Small intestine (tissue), 7 donors: ENCODE data around the gene RBMS1. TPM values are rescaled to one million over a fixed set of nuclear protein-coding genes. Genes with fewer than 3 reads are reported as not detected.

Experiments used
- DNase-seq, 2 donors: peaks; one replicate each; pipeline versions ENCODE4 v3.0.0 to v3.0.0-alpha.2; 2013
- FAIRE-seq: peaks from 2 replicates; lab custom pipeline; 2012; peaks lifted over from hg19 to GRCh38; lab: Jason Lieb, UNC
- H3K27ac ChIP-seq, 3 donors: one replicate each; pipeline ENCODE4 v1.5.1; 2013; ENCODE audit warnings: low read length in 2 of 3, mild to moderate bottlenecking in 2 of 3, control low read depth in 1 of 3, inconsistent platforms in 1 of 3, low read depth in 1 of 3, moderate library complexity in 1 of 3
- H3K27me3 ChIP-seq, 3 donors: one replicate each; pipeline ENCODE4 v1.6.1; 2013; ENCODE audit warnings: low read length in 3 of 3, inconsistent platforms in 1 of 3; ENCODE audit not compliant: control insufficient read depth in 3 of 3, insufficient read depth in 3 of 3
- H3K36me3 ChIP-seq, 3 donors: one replicate each; pipeline ENCODE4 v1.6.1; 2013; ENCODE audit warnings: low read length in 3 of 3, inconsistent platforms in 1 of 3, low read depth in 1 of 3, mild to moderate bottlenecking in 1 of 3, moderate library complexity in 1 of 3; ENCODE audit not compliant: control insufficient read depth in 3 of 3, insufficient read depth in 2 of 3
- H3K4me1 ChIP-seq, 3 donors: one replicate each; pipeline ENCODE4 v1.6.1; 2013; ENCODE audit warnings: low read length in 2 of 3, inconsistent platforms in 1 of 3, low read depth in 1 of 3, mild to moderate bottlenecking in 1 of 3, moderate library complexity in 1 of 3; ENCODE audit not compliant: control insufficient read depth in 3 of 3, insufficient read depth in 2 of 3
- H3K4me3 ChIP-seq, 3 donors: one replicate each; pipeline ENCODE4 v1.5.1; 2013; ENCODE audit warnings: low read length in 3 of 3, control low read depth in 1 of 3, inconsistent platforms in 1 of 3, low read depth in 1 of 3, mild to moderate bottlenecking in 1 of 3, moderate library complexity in 1 of 3
- H3K9me3 ChIP-seq, 2 donors: one replicate each; pipeline ENCODE4 v1.6.1; 2013; ENCODE audit warnings: low read depth in 1 of 2, low read length in 1 of 2; ENCODE audit not compliant: control insufficient read depth in 2 of 2, insufficient read depth in 1 of 2
- WGBS, 3 donors: extraction: QIAGEN DNeasy Blood & Tissue Kit; methylation state at CpG; one replicate each; pipeline ENCODE4 v1.1.7; 2013; 5-methylcytosine and 5-hydroxymethylcytosine counted together
- polyA plus RNA-seq, 4 donors: library from polyadenylated mRNA; stranded (reverse) in 3 of 4; unstranded in 1 of 4; fragments of 200-250 nt in 3 of 4; fragments of 120-200 nt in 1 of 4; gene quantifications; one replicate each; pipeline versions ENCODE4 v1.2.1 to v1.2.3, GENCODE V29; 2013
- donor health status: healthy with polysubstance abuse.
- donor health status: control.
- donor health status: control.
- donor health status: Bipolar disorder and iron deficiency.
- donor health status: healthy.

RBMS1 gene
- polyA plus RNA-seq, 4 donors: 2.0 to 21.4 (median 10.1) TPM

DNA sequence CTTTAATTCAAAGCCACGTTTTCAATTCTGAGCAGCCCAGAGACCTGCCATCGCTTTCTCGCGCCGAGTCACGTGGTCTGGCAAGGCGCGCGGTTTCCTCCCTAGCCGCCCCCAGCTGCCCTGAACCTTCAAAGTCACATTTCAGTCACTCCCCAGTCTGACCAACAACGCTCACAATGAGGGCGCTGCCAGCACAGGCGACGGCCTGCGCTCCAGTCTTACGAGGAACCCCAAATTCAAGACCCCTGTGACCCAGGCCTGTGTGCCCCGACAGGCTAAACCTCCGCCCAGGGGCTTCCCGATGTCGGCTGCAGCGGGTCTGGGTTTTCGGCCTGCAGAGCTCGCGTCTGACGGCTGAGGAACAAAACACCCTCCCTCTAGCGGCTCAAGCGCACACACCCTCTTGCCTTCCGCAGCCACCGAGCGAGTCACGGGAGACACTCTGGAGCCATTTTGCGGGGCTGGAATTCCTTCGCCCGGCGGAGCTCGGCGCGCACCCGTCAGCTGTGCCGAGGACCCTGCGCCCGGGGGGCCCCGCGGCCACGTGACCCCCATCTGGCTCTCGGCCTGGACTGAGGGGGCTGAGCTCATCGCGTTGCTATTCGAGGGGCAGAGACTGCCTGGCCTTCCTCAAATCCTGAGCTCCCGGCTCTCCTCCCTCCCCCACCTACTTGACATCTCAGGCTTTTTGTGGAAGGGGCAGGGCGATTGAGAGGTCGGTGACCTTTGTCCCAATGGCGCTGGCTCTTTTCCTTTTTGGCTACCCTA is 223.6 kb downstream of the RBMS1 start:
- H3K4me3 ChIP-seq: peak overlapping the region; percentile 24 to 63 (median 56)
- WGBS, 3 donors: 1 to 2% (median 2%) methylated on average over 43 to 53 of the region's 53 CpGs
- FAIRE-seq (no peak), DNase-seq (peak; percentile 74 to 94)
- H3K27me3 ChIP-seq: no peaks in the 10 kb centered on the region
- H3K27ac ChIP-seq: peak overlapping the region; percentile 92 to 96 (median 96)
- H3K9me3 ChIP-seq: no peaks in the 10 kb centered on the region
- H3K4me1 ChIP-seq: peaks cover 0 to 22% (median 6%) of the 10 kb centered on the region in 3 donors
- H3K36me3 ChIP-seq: no peaks in the 10 kb centered on the region

DNA sequence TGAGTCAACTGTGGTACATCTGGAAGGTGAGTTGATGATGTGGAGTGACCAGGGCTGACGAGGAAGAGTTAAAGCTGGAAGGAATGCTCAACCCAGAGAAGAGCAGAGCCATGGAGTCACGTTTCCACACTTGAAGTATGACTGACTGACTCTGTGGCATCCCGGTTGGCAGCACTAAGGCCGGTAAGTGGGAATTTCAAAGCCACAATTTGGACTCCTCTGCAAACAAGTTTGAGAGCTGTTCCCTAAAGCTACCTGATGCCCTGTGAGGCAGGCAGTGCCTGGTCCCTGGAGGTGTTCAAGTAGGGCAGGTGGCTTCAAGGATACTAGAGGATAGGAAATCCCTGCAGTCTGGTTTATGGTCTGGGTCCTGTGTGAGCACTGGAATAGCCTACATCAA is 224.2 kb downstream of the RBMS1 start:
- FAIRE-seq: no peak
- H3K9me3 ChIP-seq: no peaks in the 10 kb centered on the region
- no peaks in the 10 kb centered on the region for H3K36me3 ChIP-seq
- peak overlapping the region; percentile 92 to 96 (median 96) for H3K27ac ChIP-seq
- H3K4me1 ChIP-seq: peaks cover 0 to 22% (median 6%) of the 10 kb centered on the region in 3 donors
- WGBS, 3 donors: 58 to 72% (median 63%) methylated on average over 4 of the region's 4 CpGs
- H3K27me3 ChIP-seq: no peaks in the 10 kb centered on the region
- DNase-seq: no peak
- peak overlapping the region; percentile 24 to 63 (median 56) for H3K4me3 ChIP-seq

DNA sequence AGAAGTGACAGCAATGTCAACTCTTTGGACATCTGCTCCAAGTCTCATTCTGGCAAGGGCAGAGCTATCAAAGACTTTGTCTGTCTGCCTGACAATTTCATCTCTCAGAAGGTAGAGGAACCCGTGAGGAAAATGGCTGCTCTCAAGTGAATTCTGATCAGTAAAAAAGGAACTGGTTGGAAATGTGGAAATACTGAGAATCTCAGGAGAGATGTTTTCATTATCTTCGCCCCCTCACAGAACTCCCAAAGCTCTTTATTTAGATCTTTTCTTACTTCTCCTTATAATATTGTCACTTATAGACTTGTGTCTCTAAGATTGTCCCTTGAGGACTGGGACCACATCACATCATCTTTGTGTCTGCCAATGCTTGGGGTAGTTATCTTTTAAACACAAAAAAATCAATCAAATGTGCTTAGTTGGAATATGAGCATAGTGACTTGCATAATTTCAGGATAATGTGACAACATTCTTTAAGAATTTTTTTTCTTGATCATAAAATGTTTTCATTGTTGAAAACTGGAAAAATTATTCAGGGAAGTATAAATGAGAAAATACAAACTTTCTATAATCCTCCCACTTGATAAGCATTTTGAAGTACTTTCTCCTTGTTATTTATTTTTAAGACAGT is 225.3 kb downstream of the RBMS1 start:
- H3K9me3 ChIP-seq: no peaks in the 10 kb centered on the region
- H3K27me3 ChIP-seq: no peaks in the 10 kb centered on the region
- no peaks in the 10 kb centered on the region for H3K36me3 ChIP-seq
- DNase-seq (no peak), FAIRE-seq (no peak)
- no peak overlapping the region for H3K4me3 ChIP-seq
- H3K4me1 ChIP-seq: peaks cover 0 to 22% (median 6%) of the 10 kb centered on the region in 3 donors
- 87 to 92% (median 89%) methylated on average over 2 of the region's 2 CpGs for WGBS, 3 donors
- no peak overlapping the region for H3K27ac ChIP-seq

DNA sequence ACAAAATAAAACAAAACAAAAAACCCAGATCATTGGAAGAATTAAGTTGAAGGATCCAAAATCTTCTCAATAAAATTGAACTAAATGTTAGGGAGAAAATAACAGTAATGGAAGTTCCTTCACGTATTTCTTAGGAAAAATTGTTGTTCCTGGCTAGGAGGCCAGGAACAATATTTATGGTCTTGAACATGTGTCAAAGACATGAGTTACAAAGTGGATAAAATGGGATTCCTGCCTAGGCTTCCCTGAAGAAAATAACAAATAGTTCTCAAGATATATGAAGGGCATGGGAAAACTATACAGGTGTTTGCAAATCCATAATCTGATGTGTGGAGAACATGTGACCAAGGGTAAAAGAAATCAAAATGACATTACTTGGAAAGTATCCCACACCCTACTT is 225.9 kb downstream of the RBMS1 start:
- no peaks in the 10 kb centered on the region for H3K36me3 ChIP-seq
- FAIRE-seq (no peak), DNase-seq (no peak)
- no peaks in the 10 kb centered on the region for H3K27me3 ChIP-seq
- peaks cover 0 to 22% (median 6%) of the 10 kb centered on the region in 3 donors for H3K4me1 ChIP-seq
- 79 to 90% (median 89%) methylated on average over 1 of the region's 1 CpG for WGBS, 3 donors
- no peak overlapping the region for H3K4me3 ChIP-seq
- no peak overlapping the region for H3K27ac ChIP-seq
- H3K9me3 ChIP-seq: no peaks in the 10 kb centered on the region

DNA sequence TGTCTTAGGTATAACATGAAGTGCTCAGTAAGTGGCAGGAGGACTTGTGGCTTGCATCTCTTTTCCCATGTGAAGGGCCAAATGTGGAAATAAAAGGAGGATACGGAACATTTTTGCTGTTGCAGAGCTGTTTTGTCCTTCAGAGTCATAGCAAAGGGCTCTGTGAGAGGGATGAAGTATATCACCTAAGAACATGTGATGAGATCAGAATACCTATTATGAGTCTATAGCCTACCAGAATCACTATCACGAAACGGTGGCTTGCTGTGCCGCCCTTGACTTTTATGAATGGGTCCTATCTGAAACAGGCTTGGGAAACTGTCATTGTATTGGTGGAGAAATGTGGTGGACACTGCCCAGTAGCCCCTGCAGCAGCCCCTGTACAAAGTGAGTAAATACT is 226.6 kb downstream of the RBMS1 start:
- FAIRE-seq (no peak), DNase-seq (no peak)
- peaks cover 0 to 22% (median 6%) of the 10 kb centered on the region in 3 donors for H3K4me1 ChIP-seq
- no peak overlapping the region for H3K4me3 ChIP-seq
- H3K9me3 ChIP-seq: no peaks in the 10 kb centered on the region
- no peak overlapping the region for H3K27ac ChIP-seq
- 92 to 95% (median 94%) methylated on average over 4 of the region's 4 CpGs for WGBS, 3 donors
- no peaks in the 10 kb centered on the region for H3K27me3 ChIP-seq
- no peaks in the 10 kb centered on the region for H3K36me3 ChIP-seq

DNA sequence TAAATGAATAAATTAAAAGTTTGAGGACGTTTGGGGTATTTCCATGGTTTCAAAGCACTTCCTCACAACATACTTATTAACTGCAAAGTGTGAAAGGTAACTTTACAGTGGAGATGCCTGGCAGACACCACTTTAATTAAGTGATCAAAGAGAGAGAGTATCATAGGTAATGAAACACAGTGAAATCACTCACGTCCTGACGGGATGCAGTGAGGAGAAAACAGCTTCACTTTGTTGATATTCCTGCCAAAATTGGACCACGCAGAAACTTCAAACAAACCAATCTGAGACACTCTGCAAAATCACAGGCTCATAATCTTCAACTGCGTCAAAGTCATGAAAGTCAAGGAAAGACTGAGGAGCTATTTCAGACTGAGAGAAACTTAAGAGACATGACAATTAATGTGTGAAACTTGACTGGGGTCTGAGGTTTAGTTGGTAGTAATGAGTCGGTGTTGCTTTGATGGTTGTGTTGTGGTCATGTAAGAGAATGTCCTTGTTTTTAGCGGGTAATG is 227.5 kb downstream of the RBMS1 start:
- DNase-seq (no peak), FAIRE-seq (no peak)
- Histone ChIP-seq H3K27me3 (no peaks in the 10 kb centered on the region), H3K4me1 (peaks cover 0 to 15% (median 6%) of the 10 kb centered on the region in 3 donors), H3K36me3 (no peaks in the 10 kb centered on the region), H3K27ac (no peak overlapping the region), H3K9me3 (no peaks in the 10 kb centered on the region), H3K4me3 (no peak overlapping the region)
- 63 to 84% (median 67%) methylated on average over 7 of the region's 7 CpGs for WGBS, 3 donors

DNA sequence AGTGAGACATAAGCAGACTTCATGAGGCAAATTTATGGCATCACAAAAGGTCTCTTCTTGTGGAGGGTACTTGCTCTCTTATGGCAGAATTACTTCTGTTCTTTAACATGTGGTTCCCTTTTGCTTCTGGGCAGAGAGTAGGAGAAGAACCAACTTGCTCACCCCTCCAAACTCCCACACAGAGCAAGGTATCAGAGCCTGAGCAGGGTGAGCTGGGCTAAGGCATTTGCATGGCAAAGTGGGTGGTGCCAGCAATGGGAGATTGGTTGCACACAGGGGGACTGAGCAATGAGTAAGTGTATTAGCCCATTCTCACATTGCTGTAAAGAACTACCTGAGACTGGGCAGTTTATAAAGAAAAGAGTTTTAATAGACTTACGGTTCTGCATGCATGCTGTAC is 229.3 kb downstream of the RBMS1 start:
- no peaks in the 10 kb centered on the region for H3K9me3 ChIP-seq
- peaks cover 0 to 3% (median 3%) of the 10 kb centered on the region in 3 donors for H3K4me1 ChIP-seq
- H3K4me3 ChIP-seq: no peak overlapping the region
- DNase-seq (no peak), FAIRE-seq (no peak)
- H3K36me3 ChIP-seq: no peaks in the 10 kb centered on the region
- no peaks in the 10 kb centered on the region for H3K27me3 ChIP-seq
- 97 to 100% (median 100%) methylated on average over 1 of the region's 1 CpG for WGBS, 3 donors
- H3K27ac ChIP-seq: no peak overlapping the region

DNA sequence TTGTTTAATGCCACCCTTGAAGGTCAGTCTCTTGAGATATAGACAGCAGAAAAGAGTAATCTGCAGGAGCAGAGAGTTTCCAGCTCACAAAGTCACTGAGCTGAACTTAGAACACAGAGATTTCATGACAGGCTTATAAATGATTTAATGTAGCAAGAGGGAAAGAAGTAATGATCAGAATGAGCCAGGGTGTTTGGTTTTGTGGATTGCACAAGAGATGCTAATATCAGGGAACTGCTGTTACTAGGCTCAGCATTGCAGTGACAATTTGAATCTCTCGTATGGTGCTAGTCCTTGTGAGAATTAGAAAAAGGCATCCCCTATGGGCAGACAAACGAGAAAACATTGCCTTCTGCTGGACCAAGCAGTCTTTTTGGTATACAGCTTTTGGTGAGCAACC is 231.9 kb downstream of the RBMS1 start:
- FAIRE-seq (no peak), DNase-seq (no peak)
- Histone ChIP-seq H3K27ac (no peak overlapping the region), H3K36me3 (no peaks in the 10 kb centered on the region), H3K4me3 (no peak overlapping the region), H3K27me3 (no peaks in the 10 kb centered on the region), H3K4me1 (no peaks in the 10 kb centered on the region), H3K9me3 (no peaks in the 10 kb centered on the region)
- 80 to 94% (median 86%) methylated on average over 2 of the region's 2 CpGs for WGBS, 3 donors
